B cell (primary cell): Measurements from ENCODE around the gene CTBP2.

Experiments
- CTCF ChIP-seq: fragments of 200-600 bp; IDR thresholded peaks from one replicate; pipeline ENCODE4 v1.8.0; 2022; ENCODE audit warnings: antibody characterized with exemption, mild to moderate bottlenecking
- EZH2 ChIP-seq: IDR thresholded peaks from 2 replicates; pipeline ENCODE4 v1.6.1; 2012; ENCODE audit warnings: borderline replicate concordance, low read depth, mild to moderate bottlenecking, moderate library complexity, low read length; ENCODE audit not compliant: insufficient read depth, poor library complexity, severe bottlenecking

DNA sequence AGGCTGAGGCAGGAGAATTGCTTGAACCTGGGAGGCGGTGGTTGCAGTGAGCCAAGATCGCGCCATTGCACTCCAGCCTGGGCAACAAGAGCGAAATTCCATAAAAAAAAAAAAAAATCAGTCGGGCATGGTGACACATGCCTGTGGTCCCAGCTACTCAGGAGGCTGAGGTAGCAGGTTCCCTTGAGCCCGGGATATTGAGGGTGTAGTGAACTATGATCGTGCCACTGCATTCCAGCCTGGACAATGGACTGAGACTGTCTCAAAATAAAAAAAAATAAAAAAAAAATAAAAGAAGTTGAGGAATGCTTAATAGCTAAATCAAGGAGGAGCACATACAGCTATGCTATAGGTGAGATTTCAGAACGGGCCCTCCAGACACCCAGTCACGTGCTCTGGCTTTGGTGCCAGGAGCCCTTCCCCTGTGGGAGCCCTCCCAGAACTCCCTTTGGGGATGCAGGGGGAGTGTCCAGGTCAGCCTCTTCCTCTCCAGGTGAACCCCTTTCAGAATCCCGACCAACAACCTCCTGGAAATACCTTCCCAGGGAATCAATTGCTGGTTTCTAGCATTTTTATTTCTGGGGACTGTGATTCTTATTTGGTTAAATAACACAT, 42.9 kb upstream of the CTBP2 start:
- no peak for TF ChIP-seq CTCF
- TF ChIP-seq EZH2, result no peak
